HepG2 (cell line): Measurements from ENCODE around the gene CDKN2AIP. TPM values are rescaled to one million over a fixed set of nuclear protein-coding genes. Genes with fewer than 3 reads are reported as not detected.
A peak's percentile ranks its signal among the peaks of the same experiment; 100 is the strongest.

Experiments
- CHCHD3 ChIP-seq: sonication (generic); formaldehyde crosslinking; IDR thresholded peaks from 2 replicates; pipeline ENCODE4 v1.8.0; 2022; ENCODE audit warnings: mild to moderate bottlenecking, missing genetic modification reagents, moderate library complexity
- CHD4 ChIP-seq: fragments of 200-600 bp; sonication (generic); IDR thresholded peaks from 2 replicates; pipeline ENCODE4 v1.7.0; 2017; ENCODE audit warnings: mild to moderate bottlenecking, low read length, borderline replicate concordance
- FOXP4 ChIP-seq: sonication (generic); formaldehyde crosslinking; IDR thresholded peaks from 2 replicates; pipeline ENCODE4 v1.4.0; 2020; ENCODE audit warnings: missing genetic modification reagents
- HOXA3 ChIP-seq: sonication (generic); formaldehyde crosslinking; IDR thresholded peaks from 2 replicates; pipeline ENCODE4 v1.5.0; 2020; ENCODE audit warnings: missing genetic modification reagents
- IRF2 ChIP-seq: IDR thresholded peaks from 2 replicates; pipeline ENCODE4 v1.6.1; 2018; ENCODE audit warnings: missing genetic modification reagents, missing compliant biosample characterization
- KLF15 ChIP-seq: sonication (generic); formaldehyde crosslinking; IDR thresholded peaks from 2 replicates; pipeline ENCODE4 v1.8.1; 2023; ENCODE audit warnings: borderline replicate concordance, mild to moderate bottlenecking, inconsistent platforms, missing genetic modification reagents, mixed read lengths
- MYC ChIP-seq: sonication (generic); formaldehyde crosslinking; IDR thresholded peaks from 2 replicates; pipeline ENCODE4 v1.9.0; 2021; ENCODE audit warnings: missing genetic modification reagents, borderline replicate concordance
- NFYB ChIP-seq: sonication (generic); formaldehyde crosslinking; IDR thresholded peaks from 2 replicates; pipeline ENCODE4 v1.4.0; 2020; ENCODE audit warnings: missing genetic modification reagents
- PHB2 ChIP-seq: fragments of 450-650 bp; IDR thresholded peaks from 2 replicates; pipeline ENCODE4 v1.6.1; 2018; ENCODE audit not compliant: partially characterized antibody
- PITX1 ChIP-seq: sonication (generic); formaldehyde crosslinking; IDR thresholded peaks from 2 replicates; pipeline ENCODE4 v1.5.1; 2020; ENCODE audit warnings: mild to moderate bottlenecking, missing genetic modification reagents
- POLR2AphosphoS5 ChIP-seq: IDR thresholded peaks from 2 replicates; pipeline ENCODE4 v1.6.1; 2012; ENCODE audit warnings: low read depth, low read length
- RNF2 ChIP-seq: fragments of 450-650 bp; conservative IDR thresholded peaks from 2 replicates; pipeline ENCODE4 v1.6.1; 2016; ENCODE audit warnings: low read depth
- SNAPC4 ChIP-seq: sonication (generic); formaldehyde crosslinking; IDR thresholded peaks from 2 replicates; pipeline ENCODE4 v1.4.0; 2020; ENCODE audit warnings: mild to moderate bottlenecking, missing genetic modification reagents
- SRY ChIP-seq: sonication (generic); formaldehyde crosslinking; IDR thresholded peaks from 2 replicates; pipeline ENCODE4 v1.8.0; 2022; ENCODE audit warnings: mild to moderate bottlenecking, missing genetic modification reagents
- ZBTB7B ChIP-seq: sonication (generic); formaldehyde crosslinking; IDR thresholded peaks from 2 replicates; pipeline ENCODE4 v1.4.0; 2020; ENCODE audit warnings: missing genetic modification reagents
- ZC3H4 ChIP-seq: sonication (generic); formaldehyde crosslinking; IDR thresholded peaks from 2 replicates; pipeline ENCODE4 v1.4.0; 2020; ENCODE audit warnings: missing genetic modification reagents, borderline replicate concordance
- ZNF24 ChIP-seq: fragments of 450-650 bp; IDR thresholded peaks from 2 replicates; pipeline ENCODE4 v1.6.1; 2017; ENCODE audit warnings: antibody characterized with exemption, mild to moderate bottlenecking
- ZNF3 ChIP-seq: IDR thresholded peaks from 2 replicates; pipeline ENCODE4 v1.7.0; 2017; ENCODE audit warnings: inconsistent platforms
- ZNF354B ChIP-seq: sonication (generic); formaldehyde crosslinking; IDR thresholded peaks from 2 replicates; pipeline ENCODE4 v1.8.0; 2022; ENCODE audit warnings: mild to moderate bottlenecking, missing genetic modification reagents
- ZNF414 ChIP-seq: sonication (generic); formaldehyde crosslinking; IDR thresholded peaks from 2 replicates; pipeline ENCODE4 v1.5.0; 2020; ENCODE audit warnings: missing genetic modification reagents
- ZNF441 ChIP-seq: sonication (generic); formaldehyde crosslinking; IDR thresholded peaks from 2 replicates; pipeline ENCODE4 v1.7.0; 2021; ENCODE audit warnings: missing genetic modification reagents, borderline replicate concordance
- ZNF446 ChIP-seq: sonication (generic); formaldehyde crosslinking; IDR thresholded peaks from 2 replicates; pipeline ENCODE4 v1.5.0; 2020; ENCODE audit warnings: mild to moderate bottlenecking, missing genetic modification reagents
- ZNF567 ChIP-seq: sonication (generic); formaldehyde crosslinking; IDR thresholded peaks from 2 replicates; pipeline ENCODE4 v1.8.1; 2023; ENCODE audit warnings: mild to moderate bottlenecking, missing genetic modification reagents, borderline replicate concordance
- ZNF703 ChIP-seq: sonication (generic); formaldehyde crosslinking; IDR thresholded peaks from 2 replicates; pipeline ENCODE4 v1.5.1; 2020; ENCODE audit warnings: missing genetic modification reagents, mild to moderate bottlenecking, moderate library complexity, borderline replicate concordance
- ZSCAN12 ChIP-seq: sonication (generic); formaldehyde crosslinking; IDR thresholded peaks from 2 replicates; pipeline ENCODE4 v1.9.0; 2021; ENCODE audit warnings: mild to moderate bottlenecking, missing genetic modification reagents
- polyA plus RNA-seq, 8 experiments: library from polyadenylated mRNA; depleted of rRNA in 3 of 8; stranded (reverse) in 7 of 8; unstranded in 1 of 8; fragments of >200 nt; fragmentation: Illumina TruSeq in 4 of 8; extraction: Trizol in 4 of 8; gene quantifications; 2 replicates each; pipeline versions ENCODE4 v1.2.1 to v1.2.3, GENCODE V29; 2011 to 2016; ENCODE audit warnings: low read depth in 4 of 8, missing spikeins in 1 of 8, mixed read lengths in 1 of 8; ENCODE audit not compliant: insufficient read depth in 1 of 8
- total RNA-seq, 5 experiments: library from RNA; depleted of rRNA; stranded (reverse); fragments of >200 nt; fragmentation: Illumina TruSeq; extraction: Trizol; gene quantifications; 2 replicates each; pipeline ENCODE4 v1.2.3, GENCODE V29; 2016; ENCODE audit warnings: low read depth in 1 of 5

Gene CDKN2AIP
- total and polyA plus RNA-seq, 2 of the 13 experiments (the other 11 are each of a cell fraction or from before 2014, with no cell fraction given), result 17.0 to 18.7 TPM

- TF ChIP-seq SNAPC4 (CRISPR knock-in tag) (peak; percentile 49; the same call in 1 of the 2 replicates), ZNF414 (CRISPR knock-in tag) (no peak), ZNF567 (0 out of 2 replicates have a peak, but pooled peaks have one; percentile 53), IRF2 (CRISPR knock-in tag) (0 out of 2 replicates have a peak, but pooled peaks have one; percentile 55), ZC3H4 (CRISPR knock-in tag) (peak; percentile 92), ZSCAN12 (CRISPR knock-in tag) (no peak; the same call in 1 of the 2 replicates), HOXA3 (peak; percentile 90), MYC (peak; percentile 69; the same call in 1 of the 2 replicates), CHCHD3 (CRISPR knock-in tag) (peak; percentile 85; the same call in 1 of the 2 replicates), PHB2 (no peak), ZNF441 (CRISPR knock-in tag) (no peak; the same call in 1 of the 2 replicates), POLR2AphosphoS5 (peak; percentile 88), ZNF3 (no peak), KLF15 (CRISPR knock-in tag) (peak; percentile 76; the same call in 1 of the 2 replicates), ZNF703 (peak; percentile 83; the same call in 1 of the 2 replicates), ZNF24 (no peak), RNF2 (peak; percentile 93), ZBTB7B (CRISPR knock-in tag) (no peak), PITX1 (peak; percentile 68), ZNF354B (no peak), FOXP4 (CRISPR knock-in tag) (peak; percentile 25), ZNF446 (CRISPR knock-in tag) (peak; percentile 54; the same call in 1 of the 2 replicates), SRY (CRISPR knock-in tag) (peak; percentile 78; the same call in 1 of the 2 replicates), CHD4 (no peak), NFYB (no peak)
Measured at GRCh38 chr4:183443655-183444213, 702 bp upstream of the CDKN2AIP start (continued).
